Glutamatergic neuron (in vitro differentiated cells): Measurements from ENCODE around the gene NCF4. TPM values are rescaled to one million over a fixed set of nuclear protein-coding genes. Genes with fewer than 3 reads are reported as not detected.

ENCODE experiments used
- DNase-seq: peaks from one replicate; pipeline ENCODE4 v3.0.0; 2022
- H3K27ac Mint-ChIP-seq: one replicate; pipeline ENCODE4 v1.8.0; 2020; ENCODE audit warnings: mild to moderate bottlenecking, mixed read lengths, inconsistent platforms; ENCODE audit not compliant: unreplicated experiment
- H3K27me3 Mint-ChIP-seq: one replicate; pipeline ENCODE4 v1.8.0; 2020; ENCODE audit warnings: mild to moderate bottlenecking, moderate library complexity, mixed read lengths, inconsistent platforms; ENCODE audit not compliant: unreplicated experiment
- H3K36me3 Mint-ChIP-seq: one replicate; pipeline ENCODE4 v1.8.0; 2020; ENCODE audit warnings: mild to moderate bottlenecking, mixed read lengths, inconsistent platforms; ENCODE audit not compliant: unreplicated experiment
- H3K4me1 Mint-ChIP-seq: one replicate; pipeline ENCODE4 v1.8.0; 2020; ENCODE audit warnings: mild to moderate bottlenecking, low read depth, mixed read lengths, inconsistent platforms; ENCODE audit not compliant: unreplicated experiment
- H3K4me3 Mint-ChIP-seq: one replicate; pipeline ENCODE4 v1.8.0; 2020; ENCODE audit warnings: mild to moderate bottlenecking, mixed read lengths, inconsistent platforms; ENCODE audit not compliant: unreplicated experiment
- H3K9me3 Mint-ChIP-seq: one replicate; pipeline ENCODE4 v1.8.0; 2020; ENCODE audit warnings: mild to moderate bottlenecking, moderate library complexity, mixed read lengths, inconsistent platforms; ENCODE audit not compliant: unreplicated experiment
- CTCF ChIP-seq: fragments of 200-600 bp; sonication (generic); IDR thresholded peaks from one replicate; pipeline ENCODE4 v1.5.0; 2021; ENCODE audit not compliant: partially characterized antibody, unreplicated experiment
- total RNA-seq: library from RNA; stranded (reverse); fragmentation: NEBNext Ultra II Directional; extraction: Animal tissue kit (Norgen Biotek cat#: 25700); gene quantifications from one replicate; pipeline ENCODE4 v1.2.1, GENCODE V29; 2021; ENCODE audit not compliant: unreplicated experiment

NCF4 gene
- total RNA-seq, 1 donor from 2014 or later = not detected

- Mint-ChIP-seq H3K4me3 (no peak overlapping the region), H3K27ac (no peak overlapping the region), H3K27me3 (peaks cover 2% of the 10 kb centered on the region), H3K9me3 (no peaks in the 10 kb centered on the region), H3K36me3 (no peaks in the 10 kb centered on the region), H3K4me1 (no peaks in the 10 kb centered on the region)
- DNase-seq = no peak
- TF ChIP-seq CTCF = no peak
Observed at GRCh38 chr22:36912694-36913426, 52.1 kb downstream of the NCF4 start.

- no peak for DNase-seq
Observed at GRCh38 chr22:36913427-36914389, 52.9 kb downstream of the NCF4 start, which contains the start of gene CSF2RB. Gene CSF2RB, plus strand, starts transcription at chr22:36913628. Its CDS starts 8,580 bp downstream, at chr22:36922208.

DNA sequence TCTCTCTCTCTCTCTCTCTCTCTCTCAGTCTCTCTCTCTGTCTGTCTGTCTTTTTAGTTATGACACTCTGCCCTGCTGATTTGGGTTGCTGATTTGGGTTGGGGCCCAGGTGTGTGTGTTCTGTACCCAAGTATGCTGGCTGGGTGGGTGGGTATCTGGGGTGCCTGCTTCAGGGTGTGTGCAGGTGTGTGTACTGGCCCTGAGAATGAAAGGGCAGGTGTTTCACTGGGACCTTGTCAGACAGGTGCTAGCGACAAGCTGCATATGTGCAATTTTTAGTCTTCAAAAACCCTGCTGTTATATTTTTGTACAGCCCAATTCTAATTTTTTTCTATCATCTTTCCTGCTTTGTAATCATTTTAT, 53.6 kb downstream of the NCF4 start:
- Mint-ChIP-seq H3K9me3 (no peaks in the 10 kb centered on the region), H3K36me3 (no peaks in the 10 kb centered on the region), H3K4me1 (no peaks in the 10 kb centered on the region), H3K27me3 (peaks cover 2% of the 10 kb centered on the region), H3K4me3 (no peak overlapping the region), H3K27ac (no peak overlapping the region)
- no peak for TF ChIP-seq CTCF
- DNase-seq = no peak

More at GRCh38 chr22:36913427-36914389, 52.9 kb downstream of the NCF4 start, which contains the start of gene CSF2RB:
- Mint-ChIP-seq H3K27ac (no peak within 1 kb of the TSS), H3K4me3 (no peak within 1 kb of the TSS), H3K36me3 (no peaks in the 10 kb centered on the region), H3K4me1 (no peaks in the 10 kb centered on the region), H3K9me3 (no peaks in the 10 kb centered on the region), H3K27me3 (peaks cover 2% of the 10 kb centered on the region)
- no peak for TF ChIP-seq CTCF

DNA sequence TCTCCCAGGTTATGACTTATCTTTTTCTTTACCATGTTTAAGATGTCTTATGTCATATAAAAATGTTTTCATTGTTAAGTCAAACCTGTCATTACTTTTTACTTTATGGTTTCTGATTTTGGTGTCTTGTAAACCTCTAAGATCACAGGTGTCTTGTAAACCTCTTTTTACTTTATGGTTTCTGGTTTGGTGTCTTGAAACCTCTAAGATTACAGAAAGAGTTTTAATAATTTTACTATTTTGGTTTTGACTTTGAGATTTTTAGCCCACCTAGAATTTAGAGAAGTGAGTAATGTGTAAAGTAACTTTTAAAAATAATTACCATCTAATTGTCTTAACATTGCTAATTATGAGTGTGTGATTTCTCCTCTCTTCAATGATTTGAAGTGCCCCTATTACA, 55.2 kb downstream of the NCF4 start:
- TF ChIP-seq CTCF = no peak
- H3K9me3 Mint-ChIP-seq = peaks cover under 1% of the 10 kb centered on the region
- H3K27ac Mint-ChIP-seq = no peak overlapping the region
- no peak for DNase-seq
- no peaks in the 10 kb centered on the region for H3K4me1 Mint-ChIP-seq
- peaks cover 2% of the 10 kb centered on the region for H3K27me3 Mint-ChIP-seq
- no peaks in the 10 kb centered on the region for H3K36me3 Mint-ChIP-seq
- H3K4me3 Mint-ChIP-seq = no peak overlapping the region
